Measurements from ENCODE around the gene R3HCC1L. TPM values are rescaled to one million over a fixed set of nuclear protein-coding genes. Genes with fewer than 3 reads are reported as not detected.

The R3HCC1L gene
- total RNA-seq, 4 donors from 2014 or later: 16.4 to 22.3 (median 18.8) TPM

GRCh38 chr10:98268694-98269431, 134.4 kb downstream of the R3HCC1L start:
- no peak for DNase-seq
- no peaks in the 10 kb centered on the region for H3K27me3 ChIP-seq
- H3K4me1 ChIP-seq: peaks cover 0 to 13% (median 0%) of the 10 kb centered on the region in 4 donors
- no peak for TF ChIP-seq CTCF (IDR thresholded peaks at IDR 0.05)
- TF ChIP-seq POLR2A (IDR thresholded peaks at IDR 0.05): no peak
- peak overlapping the region; percentile 27 to 54 (median 46) for H3K4me3 ChIP-seq
- H3K9me3 ChIP-seq: no peaks in the 10 kb centered on the region
- H3K36me3 ChIP-seq: no peaks in the 10 kb centered on the region
- H3K27ac ChIP-seq: peak overlapping the region in 3 of 4 donors; percentile 55 to 70 (median 63)

- no peaks in the 10 kb centered on the region for H3K9me3 ChIP-seq
- no peaks in the 10 kb centered on the region for H3K36me3 ChIP-seq
- no peaks in the 10 kb centered on the region for H3K27me3 ChIP-seq
- TF ChIP-seq POLR2A (IDR thresholded peaks at IDR 0.05) (no peak), CTCF (IDR thresholded peaks at IDR 0.05) (no peak)
- no peak overlapping the region for H3K4me3 ChIP-seq
- peak overlapping the region in 3 of 4 donors; percentile 52 to 70 (median 63) for H3K27ac ChIP-seq
- DNase-seq: peak in 1 of 3 donors; percentile 49
- H3K4me1 ChIP-seq: peaks cover 0 to 13% (median 0%) of the 10 kb centered on the region in 4 donors
These were observed 135.0 kb downstream of the R3HCC1L start for GRCh38 chr10:98269435-98269912.

DNA sequence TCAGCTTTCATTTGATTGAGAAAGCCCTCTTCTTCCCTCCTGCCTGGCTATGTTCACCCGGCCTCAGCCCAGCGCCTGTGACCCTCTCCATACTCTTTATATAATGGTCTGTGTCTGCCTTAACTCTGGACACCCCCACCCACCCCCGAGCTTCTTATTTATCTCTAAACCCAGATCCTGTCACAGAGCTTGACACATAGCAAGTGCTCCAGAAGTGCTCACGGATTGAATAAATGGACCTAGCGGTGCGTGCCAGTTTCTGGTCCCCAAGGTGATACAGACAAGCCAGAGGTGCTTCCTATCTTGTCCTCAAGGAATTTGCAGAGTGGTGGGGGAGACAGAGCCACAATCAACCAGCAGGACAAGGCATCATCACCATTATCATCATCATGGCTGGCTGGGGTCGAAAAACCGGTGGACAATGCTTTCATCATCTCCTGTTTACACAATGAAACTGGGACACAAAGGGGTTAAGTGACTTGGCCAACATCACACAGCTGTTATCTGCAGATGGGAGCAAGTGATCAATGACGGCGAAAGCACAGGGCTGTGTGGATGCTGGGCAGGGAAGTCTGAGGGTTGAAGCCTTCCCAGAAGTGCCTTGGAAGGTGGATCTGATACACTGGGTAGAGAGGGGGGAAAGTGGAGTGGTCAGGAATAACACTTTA, 135.8 kb downstream of the R3HCC1L start:
- Histone ChIP-seq H3K27me3 (no peaks in the 10 kb centered on the region), H3K9me3 (no peaks in the 10 kb centered on the region), H3K36me3 (no peaks in the 10 kb centered on the region), H3K4me1 (peaks cover 0 to 13% (median 0%) of the 10 kb centered on the region in 4 donors), H3K4me3 (no peak overlapping the region), H3K27ac (peak overlapping the region in 1 of 4 donors; percentile 63)
- TF ChIP-seq CTCF (IDR thresholded peaks at IDR 0.05) (no peak), POLR2A (IDR thresholded peaks at IDR 0.05) (no peak)
- DNase-seq: no peak

GRCh38 chr10:98270786-98271185, 136.3 kb downstream of the R3HCC1L start:
- Histone ChIP-seq H3K9me3 (no peaks in the 10 kb centered on the region), H3K27ac (no peak overlapping the region), H3K36me3 (no peaks in the 10 kb centered on the region), H3K4me1 (peaks cover 0 to 13% (median 0%) of the 10 kb centered on the region in 4 donors), H3K4me3 (no peak overlapping the region), H3K27me3 (no peaks in the 10 kb centered on the region)
- DNase-seq: no peak
- TF ChIP-seq CTCF (IDR thresholded peaks at IDR 0.05) (no peak), POLR2A (IDR thresholded peaks at IDR 0.05) (no peak)

DNA sequence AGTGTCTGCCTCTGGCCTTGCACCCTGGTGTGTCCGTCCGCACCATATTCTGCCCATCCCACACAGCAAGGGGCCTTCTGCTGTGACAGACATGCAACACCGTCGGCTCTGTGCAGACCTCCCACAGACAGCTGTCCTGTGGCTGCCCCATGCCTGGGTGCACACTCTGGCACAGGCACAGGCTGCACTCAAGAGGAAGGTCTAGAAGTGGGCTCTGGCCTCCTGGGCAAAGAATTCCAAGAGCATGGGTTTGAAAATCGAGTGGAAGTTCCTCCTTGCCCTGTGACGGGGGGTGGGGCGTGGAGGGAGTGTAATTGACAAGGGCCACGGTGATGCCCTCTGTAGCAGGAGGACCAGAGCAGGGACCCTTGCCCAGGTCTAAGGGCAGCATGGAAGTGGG, 137.8 kb downstream of the R3HCC1L start:
- Histone ChIP-seq H3K9me3 (no peaks in the 10 kb centered on the region), H3K27me3 (no peaks in the 10 kb centered on the region), H3K36me3 (no peaks in the 10 kb centered on the region), H3K4me1 (peaks cover 0 to 13% (median 0%) of the 10 kb centered on the region in 4 donors), H3K4me3 (no peak overlapping the region), H3K27ac (no peak overlapping the region)
- DNase-seq: no peak
- no peak for TF ChIP-seq CTCF (IDR thresholded peaks at IDR 0.05)
- no peak for TF ChIP-seq POLR2A (IDR thresholded peaks at IDR 0.05)

Data from Peyer's patch (tissue), 4 donors.